Measurements from ENCODE around the gene KIRREL1. TPM values are rescaled to one million over a fixed set of nuclear protein-coding genes. Genes with fewer than 3 reads are reported as not detected.

Gene KIRREL1
- total RNA-seq, 1 donor from 2014 or later = 51.6 TPM

GRCh38 chr1:158067662-158068061 is 74.2 kb downstream of the KIRREL1 start:
- H3K4me1 Mint-ChIP-seq (ENCODE audit: unreplicated experiment) = peaks cover 69% of the 10 kb centered on the region
- no peak overlapping the region for H3K27ac Mint-ChIP-seq
- peaks cover 9% of the 10 kb centered on the region for H3K27me3 Mint-ChIP-seq
- no peak for TF ChIP-seq CTCF (conservative IDR thresholded peaks at IDR 0.05)
- H3K9me3 Mint-ChIP-seq = no peaks in the 10 kb centered on the region
- H3K4me3 Mint-ChIP-seq = no peak overlapping the region
- DNase-seq (ENCODE audit: extremely low spot score, unreplicated experiment) = no peak
- H3K36me3 Mint-ChIP-seq = peaks cover 4% of the 10 kb centered on the region

- Mint-ChIP-seq H3K4me1 (ENCODE audit: unreplicated experiment) (peaks cover 66% of the 10 kb centered on the region), H3K4me3 (no peak overlapping the region), H3K9me3 (no peaks in the 10 kb centered on the region), H3K27me3 (peaks cover 9% of the 10 kb centered on the region), H3K27ac (peak overlapping the region; percentile 14), H3K36me3 (no peaks in the 10 kb centered on the region)
- no peak for DNase-seq (ENCODE audit: extremely low spot score, unreplicated experiment)
- TF ChIP-seq CTCF (conservative IDR thresholded peaks at IDR 0.05) = no peak
Observed at GRCh38 chr1:158068918-158069317, 75.5 kb downstream of the KIRREL1 start.

- peaks cover 8% of the 10 kb centered on the region for H3K27me3 Mint-ChIP-seq
- no peak for DNase-seq (ENCODE audit: extremely low spot score, unreplicated experiment)
- H3K27ac Mint-ChIP-seq = no peak overlapping the region
- H3K9me3 Mint-ChIP-seq = no peaks in the 10 kb centered on the region
- H3K4me3 Mint-ChIP-seq = no peak overlapping the region
- peaks cover 62% of the 10 kb centered on the region for H3K4me1 Mint-ChIP-seq (ENCODE audit: unreplicated experiment)
- no peak for TF ChIP-seq CTCF (conservative IDR thresholded peaks at IDR 0.05)
- peaks cover 3% of the 10 kb centered on the region for H3K36me3 Mint-ChIP-seq
Observed at GRCh38 chr1:158071138-158071537, 77.7 kb downstream of the KIRREL1 start.

- no peaks in the 10 kb centered on the region for H3K9me3 Mint-ChIP-seq
- no peak for DNase-seq (ENCODE audit: extremely low spot score, unreplicated experiment)
- peaks cover 13% of the 10 kb centered on the region for H3K36me3 Mint-ChIP-seq
- H3K27me3 Mint-ChIP-seq = no peaks in the 10 kb centered on the region
- no peak for TF ChIP-seq CTCF (conservative IDR thresholded peaks at IDR 0.05)
- no peak overlapping the region for H3K27ac Mint-ChIP-seq
- no peak overlapping the region for H3K4me3 Mint-ChIP-seq
- H3K4me1 Mint-ChIP-seq (ENCODE audit: unreplicated experiment) = peaks cover 54% of the 10 kb centered on the region
Observed at GRCh38 chr1:158075078-158075477, 81.6 kb downstream of the KIRREL1 start.

- H3K27me3 Mint-ChIP-seq = no peaks in the 10 kb centered on the region
- H3K36me3 Mint-ChIP-seq = peaks cover 13% of the 10 kb centered on the region
- peaks cover 42% of the 10 kb centered on the region for H3K4me1 Mint-ChIP-seq (ENCODE audit: unreplicated experiment)
- DNase-seq (ENCODE audit: extremely low spot score, unreplicated experiment) = no peak
- no peak overlapping the region for H3K4me3 Mint-ChIP-seq
- no peak for TF ChIP-seq CTCF (conservative IDR thresholded peaks at IDR 0.05)
- no peak overlapping the region for H3K27ac Mint-ChIP-seq
- H3K9me3 Mint-ChIP-seq = no peaks in the 10 kb centered on the region
Observed at GRCh38 chr1:158076441-158076840, 83.0 kb downstream of the KIRREL1 start.

Data from type B pancreatic cell (in vitro differentiated cells).